NCI-H345 (cell line): ENCODE data around the gene MARCKSL1.
"Not testable (repeated sequence)": the region's sequence is repeated elsewhere in the genome, so short reads cannot be mapped to it uniquely, and the experiment has no call there.

ENCODE experiments used
- DNase-seq: peaks from one replicate; lab custom pipeline; 2025; lab: John Stamatoyannopoulos, UW

MARCKSL1 gene

DNA sequence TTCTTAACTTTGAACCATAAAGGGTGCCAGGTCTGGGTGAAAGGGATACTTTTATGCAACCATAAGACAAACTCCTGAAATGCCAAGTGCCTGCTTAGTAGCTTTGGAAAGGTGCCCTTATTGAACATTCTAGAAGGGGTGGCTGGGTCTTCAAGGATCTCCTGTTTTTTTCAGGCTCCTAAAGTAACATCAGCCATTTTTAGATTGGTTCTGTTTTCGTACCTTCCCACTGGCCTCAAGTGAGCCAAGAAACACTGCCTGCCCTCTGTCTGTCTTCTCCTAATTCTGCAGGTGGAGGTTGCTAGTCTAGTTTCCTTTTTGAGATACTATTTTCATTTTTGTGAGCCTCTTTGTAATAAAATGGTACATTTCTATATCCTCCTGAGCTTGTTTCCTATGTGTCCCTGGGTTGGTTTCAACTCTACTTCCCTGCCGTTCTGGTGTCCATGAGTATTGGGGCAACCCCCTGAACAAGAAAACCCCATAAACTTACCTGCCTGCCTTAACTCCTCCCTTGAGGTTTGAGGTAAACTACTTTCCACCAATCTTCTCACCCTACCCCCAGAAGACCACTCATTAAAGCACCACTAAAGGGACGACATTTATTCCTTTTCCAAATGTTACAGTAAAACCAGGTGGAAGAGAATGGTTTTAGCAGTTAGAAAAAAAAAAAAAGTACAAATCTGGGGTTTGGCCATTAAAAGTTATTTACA is 2.6 kb downstream of the MARCKSL1 start:
- DNase-seq, result no peak

DNA sequence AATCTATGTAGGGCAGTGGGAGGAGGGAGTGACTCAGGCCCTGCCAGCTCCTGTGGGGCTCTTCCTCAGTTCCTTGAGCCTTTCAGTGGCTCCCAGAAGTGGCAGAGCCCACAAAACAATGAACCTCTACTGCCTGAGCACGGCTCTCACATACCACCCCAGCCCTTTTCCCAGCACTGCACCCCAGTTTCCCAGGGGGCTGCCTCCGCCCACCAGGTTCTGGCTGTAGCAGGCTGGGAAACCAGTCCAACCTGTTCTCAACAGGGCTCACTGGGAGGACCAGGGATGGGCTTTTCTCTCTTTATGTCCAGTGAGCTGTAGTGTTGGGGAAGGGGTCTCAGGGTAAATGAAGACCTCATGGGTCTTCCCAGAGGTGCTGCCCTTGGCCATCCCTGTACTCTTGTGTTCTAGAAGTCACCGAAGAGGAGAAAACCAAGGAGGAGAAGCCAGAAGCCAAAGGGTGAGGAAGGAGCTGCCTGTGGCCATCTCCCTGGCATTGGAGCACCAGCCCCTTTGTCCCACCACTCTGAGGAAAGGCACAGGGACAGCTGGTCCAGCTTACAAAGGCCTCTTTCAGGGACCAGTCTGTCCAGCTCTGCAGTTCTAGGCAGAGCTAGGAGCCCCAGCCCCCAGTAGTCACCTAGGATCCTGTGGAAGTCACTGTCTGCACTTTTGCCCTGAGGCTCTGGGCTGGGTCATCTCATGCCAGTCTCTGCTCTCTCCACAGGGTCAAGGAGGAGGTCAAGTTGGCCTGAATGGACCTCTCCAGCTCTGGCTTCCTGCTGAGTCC is 3.5 kb downstream of the MARCKSL1 start:
- no peak for DNase-seq

DNA sequence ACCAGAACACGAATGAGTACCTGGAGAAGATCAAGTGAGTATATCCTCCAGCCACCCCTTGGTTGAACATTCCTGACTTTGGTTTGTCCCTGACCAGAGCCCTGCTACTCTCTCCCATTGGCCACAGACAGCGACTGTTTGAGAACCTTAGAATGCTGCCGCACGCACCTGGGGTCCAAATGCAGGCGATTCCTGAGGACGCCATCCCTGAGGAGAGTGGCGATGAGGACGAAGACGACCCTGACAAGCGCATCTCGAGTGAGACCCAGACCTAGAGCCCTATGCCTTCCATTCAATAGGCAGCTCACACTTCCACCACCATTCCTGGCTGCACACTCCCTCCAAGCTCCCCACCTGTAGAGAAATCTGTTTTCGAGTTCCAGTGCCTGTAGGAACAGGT is 4.5 kb downstream of the MARCKSL1 start:
- DNase-seq, result no peak

DNA sequence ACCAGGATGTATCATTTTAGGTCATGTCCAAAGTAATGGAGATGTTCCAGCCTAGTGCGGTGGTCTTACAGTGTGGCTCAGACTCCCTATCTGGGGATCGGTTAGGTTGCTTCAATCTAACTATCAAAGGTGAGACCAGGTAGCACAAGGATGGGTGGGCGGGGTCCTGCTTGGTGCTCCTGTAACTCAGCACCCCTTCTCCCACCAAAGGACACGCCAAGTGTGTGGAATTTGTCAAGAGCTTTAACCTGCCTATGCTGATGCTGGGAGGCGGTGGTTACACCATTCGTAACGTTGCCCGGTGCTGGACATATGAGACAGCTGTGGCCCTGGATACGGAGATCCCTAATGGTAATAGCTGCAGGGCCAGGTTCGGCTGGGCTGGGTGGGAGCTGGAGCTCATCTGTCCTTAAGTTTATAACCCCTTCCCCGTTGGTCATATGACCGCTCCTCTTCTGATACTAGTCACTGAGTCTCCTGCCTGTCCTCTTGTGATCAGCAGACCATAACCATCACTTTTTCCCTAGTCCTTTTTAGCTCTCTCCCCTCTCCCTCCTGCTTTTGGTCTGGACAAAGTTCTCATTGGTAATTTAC is 5.4 kb downstream of the MARCKSL1 start:
- no peak for DNase-seq

DNA sequence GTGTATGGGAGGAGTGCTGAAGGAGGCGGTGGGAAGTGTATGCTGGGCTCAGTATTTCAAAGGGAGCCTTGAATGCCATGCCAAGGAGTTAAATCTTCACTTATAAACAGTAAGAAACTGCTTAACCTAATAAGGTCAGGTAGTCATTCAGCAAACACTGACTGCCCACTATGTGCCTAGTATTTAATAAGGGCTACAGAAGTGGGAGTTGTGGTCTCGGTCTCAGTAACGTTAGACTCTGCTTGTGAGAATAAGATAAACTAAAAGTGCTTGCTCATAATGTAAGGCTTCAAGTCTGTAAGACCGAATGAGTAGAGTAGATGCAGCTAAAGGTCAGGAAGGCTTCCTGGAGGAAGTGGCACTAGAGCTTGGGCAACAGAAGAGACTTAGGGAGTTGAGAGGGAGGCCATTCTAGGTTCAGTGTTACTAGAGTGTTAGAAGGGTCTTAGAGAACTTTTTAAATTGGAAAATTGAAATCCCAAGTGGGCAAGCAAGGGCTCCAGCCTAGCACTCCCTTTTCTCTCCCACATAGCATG is 6.0 kb downstream of the MARCKSL1 start:
- no peak for DNase-seq

DNA sequence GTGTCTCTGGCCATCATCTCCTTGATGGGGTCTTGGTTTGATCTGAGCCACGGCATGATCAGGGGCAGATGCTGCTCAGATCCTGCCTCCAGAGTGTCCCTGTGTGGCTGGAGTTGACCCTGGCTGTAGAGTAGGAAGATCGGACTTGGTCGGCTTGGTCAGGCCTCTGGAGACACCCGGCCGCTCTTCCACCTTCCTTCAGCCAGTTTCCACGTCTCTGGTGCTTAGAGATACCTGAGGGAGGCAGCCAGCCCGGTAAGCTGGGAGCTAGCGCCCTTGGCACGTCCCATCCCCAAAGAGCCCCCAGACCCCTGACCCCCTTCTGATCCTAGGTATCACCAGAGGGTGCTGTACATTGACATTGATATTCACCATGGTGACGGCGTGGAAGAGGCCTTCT is 8.8 kb downstream of the MARCKSL1 start:
- no peak for DNase-seq

DNA sequence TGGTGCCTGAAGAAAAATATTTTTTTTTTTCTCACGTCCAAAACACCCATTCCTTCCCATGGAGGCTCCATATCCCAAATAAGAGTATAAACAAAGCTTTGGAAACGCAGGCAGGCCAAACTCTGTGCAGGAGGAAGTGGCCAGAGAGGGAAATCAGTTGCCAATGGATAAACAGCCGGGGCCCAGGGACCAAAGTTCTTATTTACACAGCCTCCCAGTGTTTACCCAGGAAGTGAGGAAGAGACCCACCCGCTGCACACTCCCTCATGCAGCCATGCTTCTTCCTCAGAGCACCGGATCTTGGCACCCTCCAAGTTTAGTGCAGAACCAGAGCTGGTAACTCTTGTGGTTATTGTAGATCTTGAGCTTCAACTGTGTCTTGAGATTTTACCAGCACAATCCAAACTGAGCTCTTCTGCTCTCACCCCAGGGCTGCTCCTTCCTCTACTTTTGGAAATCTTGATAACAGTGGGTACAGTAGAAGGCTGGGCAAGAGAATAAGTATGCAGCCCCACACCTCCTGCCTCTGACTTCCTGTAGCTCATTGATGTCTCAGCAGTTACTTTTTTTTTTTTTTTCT is 14.2 kb downstream of the MARCKSL1 start:
- no peak for DNase-seq

DNA sequence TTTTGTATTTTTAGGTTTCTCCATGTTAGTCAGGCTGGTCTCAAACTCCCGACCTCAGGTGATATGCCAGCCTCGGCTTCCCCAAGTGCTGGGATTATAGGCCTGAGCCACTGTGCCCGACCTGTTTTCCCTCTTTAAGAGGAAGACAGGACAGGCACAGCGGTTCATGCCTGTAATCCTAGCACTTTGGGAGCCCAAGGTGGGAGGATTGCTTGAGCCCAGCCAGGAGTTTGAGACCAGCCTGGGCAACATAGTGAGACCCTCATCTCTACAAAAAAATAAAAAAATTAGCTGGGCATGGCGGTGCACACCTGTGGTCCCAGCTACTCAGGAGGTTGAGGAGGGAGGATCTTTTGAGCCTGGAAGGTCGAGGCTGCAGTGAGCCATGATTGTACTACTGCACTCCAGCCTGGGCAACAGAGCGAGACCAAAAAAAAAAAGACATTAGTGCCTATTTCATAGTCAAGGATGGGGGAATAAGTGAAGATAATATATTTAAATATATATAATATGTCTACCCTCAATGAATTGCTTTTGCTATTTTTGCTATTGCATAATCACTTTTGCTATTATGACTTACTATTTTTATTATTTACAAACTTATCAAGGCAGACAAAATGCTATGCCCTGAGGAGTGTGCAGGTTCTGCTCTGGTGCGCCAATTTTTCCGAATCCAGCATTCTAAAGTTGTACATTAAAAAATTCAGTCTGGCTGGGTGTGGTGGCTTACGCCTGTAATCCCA is 17.7 kb downstream of the MARCKSL1 start:
- no peak for DNase-seq

DNA sequence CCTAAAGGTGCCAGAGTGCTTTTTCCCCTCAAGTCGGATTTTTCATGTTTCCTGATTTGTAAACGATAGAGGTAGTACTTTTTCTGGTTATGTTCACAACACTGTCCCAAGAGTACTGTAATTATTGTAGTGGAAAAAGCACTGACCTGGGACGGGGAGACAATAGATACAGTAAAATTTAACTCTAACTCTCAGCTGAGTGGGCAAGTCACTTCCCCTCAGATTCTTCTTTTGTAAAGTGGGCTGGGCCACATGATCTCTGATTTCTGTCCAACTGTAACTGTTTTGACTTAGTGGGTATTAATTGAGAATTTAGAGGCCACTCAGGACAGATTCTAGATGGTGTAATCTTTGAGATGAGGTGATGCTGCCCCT is 19.1 kb downstream of the MARCKSL1 start:
- no peak for DNase-seq

DNA sequence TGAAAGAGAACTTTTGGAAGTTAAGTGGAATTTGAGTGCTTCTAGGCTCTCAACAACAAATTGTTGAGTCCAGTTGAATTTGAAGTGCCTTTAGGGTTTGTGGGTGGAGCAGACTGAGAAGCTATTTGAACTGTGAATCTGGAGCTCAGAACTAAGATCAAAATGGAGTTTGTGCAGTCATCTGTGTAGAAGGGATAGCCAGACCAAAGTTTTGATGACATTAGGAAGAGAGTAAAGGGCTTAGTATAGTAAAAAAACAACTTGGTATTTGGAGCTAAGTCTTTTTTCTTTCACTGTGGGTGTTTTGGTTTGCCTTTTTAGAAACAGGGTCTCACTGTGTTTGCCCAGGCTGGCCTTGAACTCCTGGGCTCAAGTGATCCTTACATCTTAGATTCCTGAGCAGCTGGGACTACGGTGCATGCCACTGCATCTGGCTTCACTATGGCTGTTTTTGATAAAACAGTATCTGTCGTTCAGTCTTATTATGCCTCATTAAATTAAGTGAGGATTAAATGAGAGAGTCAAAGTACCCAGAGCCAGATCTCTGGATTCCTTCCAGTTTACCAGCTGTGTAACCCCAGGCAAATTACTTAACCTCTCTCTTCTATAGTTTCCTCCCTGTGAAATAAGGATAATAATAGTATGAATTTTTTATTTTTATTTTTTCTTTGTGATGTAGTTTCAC is 24.2 kb downstream of the MARCKSL1 start:
- no peak for DNase-seq

DNA sequence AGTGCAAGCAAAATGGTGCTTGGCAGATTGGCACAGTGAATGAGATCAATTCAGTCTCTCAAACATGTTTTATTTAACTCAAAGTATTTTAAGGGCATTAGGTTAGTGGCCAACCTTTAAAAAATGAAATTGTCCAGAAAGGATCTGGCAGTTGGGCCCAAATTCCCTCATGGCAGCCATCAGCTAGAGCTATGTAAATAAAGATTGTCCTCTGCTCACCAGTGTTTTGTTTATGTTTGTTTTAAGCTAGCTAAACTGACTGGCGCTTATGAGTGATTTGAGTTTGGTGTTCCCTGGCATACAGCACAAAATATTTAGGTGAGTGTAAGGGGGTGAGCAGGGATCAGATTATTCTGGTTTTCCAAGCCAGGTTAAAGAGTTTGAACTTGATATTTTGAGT is 26.1 kb downstream of the MARCKSL1 start:
- DNase-seq, result no peak

DNA sequence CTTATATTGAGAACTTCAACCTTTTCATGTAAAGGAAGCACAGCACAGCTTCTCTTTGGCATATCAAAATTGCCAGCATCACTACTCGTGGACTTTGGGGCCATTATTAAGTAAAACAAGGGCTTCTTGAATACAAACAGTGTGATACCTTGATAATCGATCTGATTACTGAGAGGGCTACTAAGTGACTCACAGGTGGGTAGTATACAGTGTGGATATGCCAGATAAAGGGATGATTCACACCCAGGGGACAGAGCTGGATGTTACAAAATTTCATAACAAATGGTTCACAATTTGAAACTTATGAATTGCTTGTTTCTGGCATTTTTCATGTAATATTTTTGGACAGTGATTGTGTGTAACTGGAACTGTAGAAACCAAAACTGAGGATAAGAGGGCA is 28.7 kb downstream of the MARCKSL1 start:
- no peak for DNase-seq

DNA sequence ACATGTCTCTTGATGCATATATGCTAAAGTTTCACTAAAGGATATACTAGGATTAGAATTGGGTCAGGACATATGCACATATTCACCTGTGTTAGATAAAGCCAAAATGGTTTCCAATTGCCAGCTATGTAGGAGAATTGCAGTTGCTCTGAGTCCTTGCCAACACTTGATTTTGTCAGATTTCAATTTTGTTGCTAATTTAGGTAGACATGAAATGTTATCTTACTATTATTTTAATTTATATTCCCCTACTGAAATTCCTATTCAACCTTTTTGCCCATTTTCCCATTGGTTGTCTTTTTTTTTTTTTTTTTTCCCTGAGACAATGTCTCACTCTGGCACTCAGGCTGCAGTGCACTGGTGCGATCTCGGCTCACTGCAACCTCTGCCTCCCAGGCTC is 30.7 kb downstream of the MARCKSL1 start:
- DNase-seq, result no peak

DNA sequence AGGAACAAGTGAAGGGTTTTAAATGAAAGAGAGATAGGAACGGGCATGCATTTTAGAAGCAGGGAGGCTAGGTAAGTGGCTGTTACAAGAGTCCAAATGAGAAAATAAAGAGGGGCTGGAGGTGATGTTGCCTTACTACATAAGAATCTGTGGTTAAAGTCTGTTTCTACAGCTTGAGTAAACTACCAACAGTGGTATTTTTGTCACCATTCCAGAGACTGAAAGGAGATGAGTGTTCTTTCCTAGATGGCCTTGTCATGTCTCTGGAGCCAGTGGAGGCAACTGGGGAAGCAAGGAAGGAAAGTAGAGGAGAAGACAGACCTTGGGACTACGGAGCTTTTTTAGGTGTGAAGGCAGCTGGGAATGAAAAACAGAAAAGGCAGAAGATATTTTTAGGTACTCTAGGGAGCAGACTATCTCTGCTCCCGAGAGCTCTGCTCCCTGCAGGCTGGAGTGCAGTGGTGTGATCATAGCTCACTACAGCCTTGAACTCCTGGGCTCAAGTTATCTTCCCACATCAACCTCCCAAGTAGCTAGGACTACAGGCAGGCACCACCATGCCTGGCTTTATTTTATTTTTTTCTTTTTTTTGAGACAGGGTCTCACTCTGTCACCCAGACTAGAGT is 31.9 kb downstream of the MARCKSL1 start:
- DNase-seq, result no peak

DNA sequence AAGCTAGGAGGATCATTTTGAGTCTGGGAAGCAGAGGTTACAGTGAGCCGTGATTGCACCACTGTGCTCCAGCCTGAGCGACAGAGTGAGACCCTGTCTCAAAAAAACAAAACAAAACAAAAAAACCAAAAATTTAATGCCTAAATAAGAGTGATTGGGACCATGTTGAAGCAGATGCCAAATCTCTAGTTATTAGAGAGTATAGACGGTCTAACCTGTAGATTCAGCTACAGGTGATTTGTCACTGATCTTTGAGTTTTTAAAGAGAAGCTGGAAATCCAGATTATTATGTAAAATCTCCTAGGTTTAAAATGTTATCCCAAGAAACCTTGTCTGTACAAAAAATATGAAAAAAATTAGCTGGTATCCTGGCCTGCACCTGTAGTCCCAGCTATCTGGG is 32.7 kb downstream of the MARCKSL1 start:
- DNase-seq, result no peak

DNA sequence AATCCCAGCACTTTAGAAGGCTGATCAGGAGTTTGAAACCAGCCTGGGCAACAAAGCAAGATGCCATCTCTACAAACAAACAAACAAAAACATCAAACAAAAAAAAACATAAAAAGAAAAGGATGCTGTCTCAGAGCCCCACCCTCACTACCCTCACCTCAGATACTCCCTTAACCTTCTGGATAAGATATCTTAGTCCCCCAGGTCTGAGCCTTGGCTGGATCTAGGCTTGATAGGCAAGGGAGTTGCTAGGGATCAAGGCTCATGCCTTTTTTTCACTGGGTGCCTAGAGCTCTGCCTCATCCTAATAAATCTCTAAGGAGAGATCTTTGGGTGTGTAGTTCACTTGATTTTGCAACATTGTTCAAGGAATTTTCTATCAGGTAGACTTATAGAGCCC is 36.7 kb downstream of the MARCKSL1 start:
- no peak for DNase-seq

DNA sequence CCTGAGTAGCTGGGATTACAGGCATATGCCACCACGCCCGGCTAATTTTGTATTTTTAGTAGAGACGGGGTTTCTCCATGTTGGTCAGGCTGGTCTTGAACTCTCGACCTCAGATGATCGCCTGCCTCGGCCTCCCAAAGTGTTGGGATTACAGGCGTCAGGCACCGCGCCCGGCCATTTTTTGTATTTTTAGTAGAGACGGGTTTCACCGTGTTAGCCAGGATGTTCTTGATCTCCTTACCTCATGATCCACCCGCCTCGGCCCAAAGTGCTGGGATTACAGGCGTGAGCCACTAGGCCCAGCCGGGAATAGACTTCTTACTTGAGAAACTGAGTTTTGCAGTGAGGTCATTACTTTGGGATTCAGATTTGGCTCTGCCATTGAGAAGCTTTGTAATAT is 37.8 kb downstream of the MARCKSL1 start:
- not testable (repeated sequence) for DNase-seq

DNA sequence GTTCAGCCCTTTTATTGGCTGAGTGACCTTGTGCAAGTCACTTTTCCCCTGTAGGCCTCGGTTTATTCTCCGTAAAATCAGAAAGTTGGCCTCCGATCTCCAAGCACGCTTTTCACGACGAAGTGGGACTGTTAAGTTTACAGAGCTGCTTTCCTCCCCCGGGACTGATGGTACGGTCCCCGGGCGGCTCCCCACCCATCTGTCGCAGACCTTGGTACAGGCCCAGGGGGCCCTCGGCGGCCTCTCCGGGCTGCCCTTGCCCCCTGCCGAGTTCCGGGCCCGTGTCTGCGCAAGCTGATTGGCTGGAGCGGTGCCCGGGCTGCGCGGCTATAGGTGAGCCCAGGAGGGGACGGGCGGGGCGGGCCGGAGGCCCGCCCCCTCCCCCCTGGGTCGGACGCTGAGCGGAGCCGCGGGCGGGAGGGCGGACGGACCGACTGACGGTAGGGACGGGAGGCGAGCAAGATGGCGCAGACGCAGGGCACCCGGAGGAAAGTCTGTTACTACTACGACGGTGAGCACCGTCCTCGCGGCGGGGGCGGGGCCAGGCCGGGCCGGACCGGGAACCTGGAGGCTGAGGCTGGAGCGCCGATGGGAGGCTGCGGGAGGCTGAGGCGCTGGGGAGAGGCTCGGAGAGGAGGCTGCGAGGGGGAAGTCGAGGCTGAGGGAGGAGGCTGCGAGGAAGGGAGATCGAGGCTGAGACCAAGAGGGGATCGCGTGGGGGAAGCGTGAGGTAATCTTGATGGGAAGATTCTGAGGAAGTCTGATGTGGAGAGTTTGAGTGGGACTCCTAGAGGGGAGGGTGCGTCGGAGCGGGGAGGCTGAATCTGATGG is 44.1 kb downstream of the MARCKSL1 start, which contains the start of gene HDAC1:
Gene HDAC1 (plus strand): TSS at position 376 of the 831 bp plus-strand sequence. CDS start 87 bp downstream, at position 463.
- DNase-seq, result peak; percentile 96

DNA sequence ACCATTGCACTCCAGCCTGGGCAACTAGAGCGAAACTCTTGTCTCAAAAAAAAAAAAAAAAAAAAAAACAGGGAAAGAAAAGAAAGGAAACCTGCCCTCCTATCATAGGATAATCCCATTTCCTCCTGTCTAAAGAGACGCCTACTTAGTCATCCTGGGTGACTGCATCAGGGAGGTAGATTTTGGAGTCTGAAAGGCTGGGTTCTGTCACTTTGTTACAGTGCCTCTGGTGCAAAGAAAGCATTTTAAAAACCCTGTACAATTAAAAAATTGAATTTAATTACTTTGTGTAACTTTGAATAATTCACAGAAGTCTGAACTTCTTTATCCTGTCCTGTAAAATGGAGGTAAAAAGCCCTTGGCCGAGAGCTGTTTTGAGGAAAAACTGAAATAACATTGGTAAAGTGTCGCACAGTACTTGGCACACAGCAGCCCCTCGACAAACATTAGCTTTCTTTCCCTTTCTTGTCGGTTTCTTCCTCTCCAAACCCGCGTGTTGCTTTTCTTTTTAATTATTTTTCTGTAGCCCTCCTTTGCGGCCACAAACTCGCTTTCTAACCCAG is 44.8 kb downstream of the MARCKSL1 start:
- no peak for DNase-seq

DNA sequence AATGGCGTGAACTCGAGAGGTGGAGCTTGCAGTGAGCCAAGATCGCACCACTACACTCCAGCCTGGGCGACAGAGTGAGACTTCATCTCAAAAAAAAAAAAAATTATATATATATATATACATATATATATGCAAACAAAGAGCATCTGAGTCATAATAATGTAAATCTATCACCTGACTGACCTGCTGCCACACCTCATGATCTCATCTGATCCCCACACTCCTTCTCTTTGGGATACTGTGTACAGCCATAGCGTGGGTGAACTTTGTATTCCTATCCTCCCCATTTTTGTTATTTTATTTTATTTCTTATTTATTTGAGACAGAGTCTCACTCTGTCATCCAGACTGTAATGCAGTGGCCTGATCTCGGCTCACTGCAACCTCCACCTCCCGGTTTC is 46.8 kb downstream of the MARCKSL1 start:
- DNase-seq, result no peak
